Measurements from ENCODE around the gene A1BG.

The A1BG gene, protein sequence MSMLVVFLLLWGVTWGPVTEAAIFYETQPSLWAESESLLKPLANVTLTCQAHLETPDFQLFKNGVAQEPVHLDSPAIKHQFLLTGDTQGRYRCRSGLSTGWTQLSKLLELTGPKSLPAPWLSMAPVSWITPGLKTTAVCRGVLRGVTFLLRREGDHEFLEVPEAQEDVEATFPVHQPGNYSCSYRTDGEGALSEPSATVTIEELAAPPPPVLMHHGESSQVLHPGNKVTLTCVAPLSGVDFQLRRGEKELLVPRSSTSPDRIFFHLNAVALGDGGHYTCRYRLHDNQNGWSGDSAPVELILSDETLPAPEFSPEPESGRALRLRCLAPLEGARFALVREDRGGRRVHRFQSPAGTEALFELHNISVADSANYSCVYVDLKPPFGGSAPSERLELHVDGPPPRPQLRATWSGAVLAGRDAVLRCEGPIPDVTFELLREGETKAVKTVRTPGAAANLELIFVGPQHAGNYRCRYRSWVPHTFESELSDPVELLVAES

DNA sequence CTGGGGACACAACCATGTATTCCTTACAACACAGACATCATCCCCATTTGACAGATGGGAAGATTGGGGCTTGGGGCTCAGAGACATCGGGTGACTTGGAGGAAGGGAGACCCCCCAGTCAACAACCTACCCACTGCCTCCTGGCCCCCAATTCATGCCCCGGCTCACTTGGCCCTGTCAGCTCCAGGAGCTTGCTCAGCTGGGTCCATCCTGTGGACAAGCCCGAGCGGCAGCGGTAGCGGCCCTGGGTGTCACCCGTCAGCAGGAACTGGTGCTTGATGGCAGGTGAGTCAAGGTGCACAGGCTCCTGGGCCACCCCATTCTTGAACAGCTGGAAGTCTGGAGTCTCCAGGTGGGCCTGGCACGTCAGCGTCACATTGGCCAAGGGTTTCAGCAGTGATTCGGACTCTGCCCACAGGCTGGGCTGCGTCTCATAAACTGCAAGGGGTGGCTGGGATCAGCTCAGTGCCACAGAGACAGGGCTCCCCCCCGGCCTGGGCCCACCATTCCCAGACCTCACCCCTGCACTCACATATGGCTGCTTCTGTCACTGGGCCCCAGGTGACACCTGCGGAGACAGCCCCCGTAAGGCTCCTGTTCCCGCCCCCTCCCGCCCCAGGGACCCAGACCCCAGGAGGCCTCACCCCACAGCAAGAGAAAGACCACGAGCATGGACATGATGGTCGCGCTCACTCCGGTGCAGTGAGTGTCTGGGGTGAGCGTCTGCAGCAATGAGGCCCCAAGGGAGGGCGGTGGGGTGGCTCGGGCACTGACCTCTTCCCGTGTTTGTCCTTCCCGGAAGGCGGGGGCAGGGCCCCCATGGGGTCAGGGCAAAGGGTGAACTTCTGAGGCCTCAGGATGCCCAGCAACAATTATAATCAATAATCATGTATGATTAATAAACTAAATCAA lies at the start of gene A1BG:
TSS of gene A1BG (minus strand) at position 733 of the 912 bp plus-strand sequence. CDS start at position 678, 55 bp downstream.
- DNase-seq = no peak

DNA sequence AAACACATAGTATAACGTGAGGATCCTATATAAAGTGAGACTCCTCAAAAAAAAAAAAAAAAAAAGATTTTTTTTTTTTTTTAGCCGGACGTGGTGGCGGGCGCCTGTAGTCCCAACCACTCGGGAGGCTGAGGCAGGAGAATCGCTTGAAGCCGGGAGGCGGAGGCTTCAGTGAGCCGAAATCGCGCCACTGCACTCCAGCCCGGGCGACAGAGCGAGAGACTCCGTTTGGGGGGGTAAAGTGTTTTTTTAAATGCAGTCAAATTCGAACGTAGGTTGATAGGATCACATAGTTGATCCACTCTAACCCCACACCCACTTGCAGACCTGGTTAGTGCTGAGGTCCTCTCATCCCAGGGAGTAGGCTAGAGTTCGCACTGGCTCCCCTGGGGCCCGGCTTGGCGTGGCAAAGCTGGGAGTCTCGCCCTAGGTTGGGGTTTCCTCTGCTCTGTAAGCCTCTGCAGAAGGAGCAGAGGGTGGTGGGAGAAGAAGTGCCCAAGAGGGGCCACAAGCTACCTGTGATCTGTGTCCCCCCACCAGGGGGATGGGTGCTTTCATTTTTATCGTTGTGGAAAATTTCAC lies 48.6 kb upstream of the A1BG start:
- DNase-seq = no peak

DNA sequence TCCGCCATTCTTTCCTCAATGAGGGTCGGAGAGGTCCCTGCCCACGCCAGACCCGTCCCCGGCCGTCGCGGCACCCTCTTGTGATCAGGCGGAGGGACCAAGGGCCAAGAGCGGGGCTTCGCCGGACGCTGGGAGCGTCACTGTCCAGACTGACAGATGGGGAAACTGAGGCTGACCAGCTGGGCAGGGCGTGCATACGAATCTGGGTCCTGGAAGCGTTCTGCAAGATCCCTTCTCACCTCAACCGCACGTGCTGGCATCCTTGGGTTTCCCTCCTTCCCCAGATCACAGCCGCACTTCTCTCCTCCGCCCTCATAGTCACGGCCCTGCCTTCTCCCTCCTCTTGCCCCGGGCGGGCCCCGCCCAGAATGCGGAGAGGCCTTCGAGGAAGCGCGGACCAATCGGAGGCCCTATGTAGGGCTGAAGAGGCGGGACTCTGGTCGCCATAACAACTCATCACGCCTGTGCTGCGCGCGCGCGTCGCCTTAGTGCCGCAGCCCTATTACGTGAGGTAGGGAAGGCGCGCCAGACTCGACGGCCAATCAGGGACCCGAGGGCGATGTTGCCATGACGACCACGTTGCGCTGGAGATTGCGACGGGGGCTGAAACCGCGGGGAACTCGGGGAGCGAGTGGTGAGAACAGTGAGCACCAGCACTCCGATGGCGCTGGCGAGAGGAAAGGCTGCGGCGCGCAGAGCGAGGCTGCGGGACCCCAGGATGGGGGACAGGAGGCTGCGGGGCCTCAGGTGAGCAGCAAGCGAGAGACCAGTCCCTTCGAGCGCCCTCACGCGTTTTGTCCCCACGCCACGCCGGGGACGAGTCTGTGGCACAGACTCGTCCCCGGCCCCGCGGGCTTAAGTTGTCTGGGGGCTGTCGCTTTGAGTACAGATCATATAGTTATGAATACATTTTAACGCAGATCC lies 47.9 kb upstream of the A1BG start:
- peak; percentile 100 for DNase-seq

DNA sequence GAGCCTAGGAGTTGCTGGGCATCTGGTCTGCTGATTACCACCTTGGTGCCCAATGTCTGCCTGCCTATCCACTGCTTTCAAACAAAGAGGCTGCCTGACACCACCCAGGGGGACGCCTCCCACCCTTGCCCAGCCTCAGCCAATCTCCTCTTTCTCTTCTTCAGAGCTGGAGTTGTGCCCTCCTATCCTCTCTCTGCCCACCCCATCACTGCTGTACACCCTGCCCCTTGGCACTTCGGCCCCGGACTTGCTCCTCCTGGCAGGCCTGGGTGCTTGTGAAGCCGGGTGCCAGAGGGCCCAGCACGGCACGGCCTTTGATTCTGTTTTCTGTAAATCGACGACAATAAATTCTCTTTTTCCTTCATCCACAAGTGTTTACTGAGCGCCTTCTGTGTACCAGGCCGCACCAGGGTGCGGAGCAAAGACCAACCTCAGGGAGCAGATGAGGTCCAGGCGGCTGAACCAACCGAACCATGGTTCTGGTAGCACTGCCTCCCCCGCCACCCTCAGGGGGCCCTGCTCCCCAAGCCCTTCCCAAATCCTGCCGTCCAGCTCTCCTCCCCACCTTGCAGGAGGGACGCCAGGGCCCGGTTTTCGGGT lies 47.1 kb upstream of the A1BG start:
- peak; percentile 25 for DNase-seq

DNA sequence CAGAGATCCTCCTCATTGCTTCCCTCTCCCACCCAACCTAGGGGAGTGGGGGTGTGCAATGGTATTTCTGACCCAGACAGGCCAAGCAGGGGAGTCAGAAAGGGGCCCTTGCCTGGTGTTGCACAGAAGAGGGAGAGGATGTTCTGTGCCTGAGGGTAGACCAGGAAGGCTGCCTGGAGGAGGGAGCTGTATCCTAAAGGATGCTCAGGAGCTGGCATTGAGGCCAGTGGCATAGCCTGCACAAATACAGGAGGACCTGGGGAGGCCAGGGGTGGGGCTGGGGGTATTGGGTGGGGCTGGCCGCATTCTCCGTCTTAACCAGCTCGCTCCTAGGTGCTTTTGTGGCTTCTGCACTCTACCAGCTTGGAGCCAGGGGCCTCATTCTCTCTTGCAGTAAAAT lies 46.6 kb upstream of the A1BG start:
- no peak for DNase-seq

DNA sequence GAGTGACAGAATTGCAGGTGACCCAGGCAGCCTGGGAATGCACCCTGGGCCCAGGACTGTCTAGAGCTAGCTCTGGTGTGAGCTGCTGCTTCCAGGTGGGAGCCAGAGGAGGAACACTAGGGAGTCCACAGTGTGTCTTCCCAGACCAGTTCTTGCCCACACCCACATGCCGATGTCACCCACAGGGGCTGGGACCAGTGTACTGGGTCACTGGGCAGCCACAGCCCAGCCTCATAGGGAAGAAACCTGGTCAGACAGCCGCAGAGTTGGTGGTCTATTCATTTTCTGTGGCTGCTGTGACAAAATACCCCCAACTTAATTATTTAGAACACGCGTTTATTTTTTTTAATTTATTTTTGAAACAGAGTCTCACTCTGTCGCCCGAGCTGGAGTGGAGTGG lies 45.3 kb upstream of the A1BG start:
- DNase-seq = no peak

DNA sequence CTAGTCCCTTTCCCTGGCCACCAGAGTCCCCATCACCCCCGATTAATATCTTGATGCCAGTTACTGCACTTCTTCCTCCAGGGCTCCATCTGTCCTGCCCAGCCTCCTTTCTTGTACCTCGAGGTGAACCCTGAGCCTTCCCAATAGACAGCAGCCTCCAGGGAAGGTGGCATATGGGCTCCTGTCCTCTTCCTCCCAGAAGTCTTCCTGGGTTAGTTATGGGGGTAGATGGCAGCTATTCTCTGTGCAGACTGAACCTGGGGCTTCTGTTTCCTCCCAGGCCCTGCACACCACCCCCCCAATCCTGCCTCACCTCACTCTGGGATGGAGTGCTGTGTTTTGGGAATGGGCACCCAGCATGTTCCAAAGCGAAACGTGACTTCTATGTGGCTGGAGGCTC lies 44.8 kb upstream of the A1BG start:
- no peak for DNase-seq

DNA sequence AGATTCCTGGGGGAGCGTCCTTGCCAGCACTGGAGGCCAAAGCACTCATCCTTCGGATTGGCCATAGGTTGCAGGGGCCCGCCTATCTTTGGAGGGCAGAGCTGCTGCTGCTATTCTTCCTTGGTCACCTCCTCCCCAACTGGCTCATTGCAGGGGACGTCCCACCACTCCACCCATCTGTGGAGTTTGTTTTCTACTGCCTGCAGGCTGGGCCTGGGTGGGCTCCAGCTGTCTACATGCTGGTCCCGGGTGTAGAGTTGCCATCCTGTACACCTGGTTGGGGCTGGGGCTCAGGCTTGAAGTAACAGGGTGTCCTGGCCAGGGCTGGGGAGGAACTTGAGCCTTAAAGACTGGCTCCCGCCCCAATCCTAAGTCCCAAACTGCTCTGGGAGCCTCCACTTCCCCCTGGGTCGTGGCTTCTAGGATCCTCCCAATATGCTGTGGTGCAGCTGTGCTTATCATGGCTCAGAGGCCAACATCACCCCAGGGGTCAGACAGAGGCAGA lies 44.3 kb upstream of the A1BG start:
- no peak for DNase-seq

DNA sequence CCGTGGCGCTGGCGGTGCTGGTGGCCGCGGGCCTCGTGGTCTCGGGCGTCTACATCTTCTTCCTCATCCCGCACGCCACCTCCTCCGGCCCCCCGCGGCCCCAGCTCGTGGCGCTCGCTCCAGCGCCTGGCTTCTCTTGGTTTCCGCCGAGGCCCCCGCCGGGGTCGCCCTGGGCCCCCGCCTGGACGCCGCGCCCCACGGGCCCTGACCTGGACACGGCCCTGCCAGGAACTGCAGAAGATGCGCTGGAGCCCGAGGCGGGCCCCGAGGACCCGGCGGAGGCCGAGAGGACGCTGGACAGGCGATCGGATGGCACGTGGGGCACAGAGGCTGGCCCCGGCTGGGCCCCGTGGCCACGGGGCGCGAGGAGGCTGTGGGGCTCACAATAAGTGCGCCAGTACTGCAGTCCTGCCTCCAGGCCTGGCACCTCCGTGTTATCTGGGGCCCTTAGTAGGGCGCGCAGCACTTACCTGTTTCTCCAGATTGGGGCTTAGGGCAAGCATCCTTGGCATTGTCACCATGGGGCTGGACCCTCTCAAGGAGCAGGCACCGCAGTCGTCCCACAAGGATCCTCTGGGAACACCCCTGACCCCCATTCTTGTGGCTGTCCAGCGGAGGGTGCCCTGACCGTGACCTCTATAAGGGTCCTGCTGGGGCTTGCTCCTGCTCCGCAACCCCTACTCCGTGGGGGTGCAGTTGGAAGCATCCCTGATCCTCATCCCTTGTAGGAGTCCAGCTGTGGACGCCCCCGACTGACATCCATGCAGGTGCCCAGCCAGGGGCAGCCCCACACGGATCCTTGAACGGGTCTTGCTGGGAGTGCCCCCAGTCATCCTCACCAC lies 43.6 kb upstream of the A1BG start:
- DNase-seq = no peak

DNA sequence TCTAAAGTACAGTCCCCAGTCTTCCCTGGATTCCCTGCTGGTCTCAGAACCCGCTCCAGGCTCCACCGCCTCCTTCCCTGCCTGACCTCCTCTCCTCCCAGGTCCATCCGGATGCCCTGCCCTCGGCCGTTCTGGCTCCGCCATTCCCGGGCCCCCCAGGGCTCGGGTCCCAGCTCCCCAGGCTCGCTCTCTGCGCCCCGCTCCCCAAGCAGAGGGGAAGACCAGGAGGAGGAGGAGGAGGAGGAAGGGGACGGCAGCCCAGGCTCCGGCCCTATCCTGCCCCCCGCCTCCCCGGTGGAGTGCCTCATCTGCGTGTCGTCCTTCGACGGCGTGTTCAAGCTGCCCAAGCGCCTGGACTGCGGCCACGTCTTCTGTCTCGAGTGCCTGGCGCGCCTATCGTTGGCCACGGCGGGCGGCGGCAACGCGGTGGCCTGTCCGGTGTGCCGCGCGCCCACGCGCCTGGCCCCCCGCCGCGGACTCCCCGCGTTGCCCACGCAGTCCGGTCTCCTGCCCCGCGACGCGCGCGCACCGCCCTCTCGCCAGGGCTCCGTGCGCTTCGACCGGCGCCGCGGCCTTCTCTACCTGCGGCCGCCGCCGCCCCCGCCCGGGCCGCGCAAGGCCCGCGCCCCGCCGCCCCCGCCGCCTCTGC lies 42.8 kb upstream of the A1BG start:
- no peak for DNase-seq

DNA sequence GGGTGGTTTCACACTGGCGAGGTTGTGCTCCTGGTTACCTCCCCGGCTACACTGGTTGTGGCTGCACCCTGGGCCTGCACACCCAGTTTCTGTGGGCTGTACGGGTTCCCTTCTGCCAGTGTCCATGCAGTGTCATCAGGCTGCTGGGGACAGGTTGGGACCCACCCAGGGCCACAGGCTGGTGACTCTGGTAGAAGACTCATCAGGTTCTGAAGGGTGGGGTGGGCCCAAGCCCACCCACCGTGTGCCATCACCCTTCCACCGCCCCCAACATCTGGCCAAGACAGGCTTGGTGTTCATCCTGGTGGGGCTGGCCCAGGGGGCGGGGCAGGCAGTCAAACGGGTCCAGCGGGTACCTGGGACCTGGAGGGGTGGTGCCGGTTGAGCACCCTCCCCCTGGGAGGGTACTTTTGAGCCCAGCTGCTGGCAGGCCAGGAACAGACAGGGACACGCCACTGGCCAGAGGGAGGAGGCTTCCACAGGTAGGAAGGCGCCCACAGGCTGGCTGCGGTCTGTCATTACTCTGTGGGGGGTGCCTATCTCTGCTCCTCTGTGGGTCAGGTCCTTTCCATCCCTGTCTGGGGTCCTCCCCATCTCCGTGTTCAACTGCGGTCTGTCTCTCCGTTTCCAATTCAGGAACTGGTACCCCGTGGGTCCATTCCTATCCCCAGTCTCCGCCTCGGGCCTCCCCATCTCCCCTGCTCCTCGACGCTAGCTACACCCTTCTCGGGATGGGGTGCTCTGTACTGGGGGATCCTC lies 42.1 kb upstream of the A1BG start, which contains the start of gene RNF225:
TSS of gene RNF225 (plus strand) at position 437 of the 759 bp plus-strand sequence. CDS start 434 bp downstream, outside the sequence.
- DNase-seq = no peak

DNA sequence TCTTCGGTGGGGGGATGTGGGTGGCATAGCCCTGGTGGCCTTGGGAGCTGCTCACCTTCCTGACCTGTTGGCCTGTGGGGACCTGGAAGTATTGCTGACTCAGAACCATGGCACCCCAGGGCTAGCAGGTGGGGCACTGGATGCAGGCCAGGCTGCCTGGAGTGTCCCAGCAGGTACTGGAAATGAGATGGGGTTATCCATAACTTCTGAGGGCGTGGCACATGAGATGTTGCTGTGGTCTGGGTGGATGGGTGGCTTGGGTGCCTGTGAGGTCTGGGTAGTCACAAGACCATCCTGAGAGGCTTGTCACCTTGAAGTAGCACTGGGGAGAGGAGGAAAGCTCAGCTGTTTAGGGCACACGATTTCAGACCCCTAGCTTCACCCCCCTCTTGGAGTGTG lies 41.5 kb upstream of the A1BG start:
- DNase-seq = no peak

DNA sequence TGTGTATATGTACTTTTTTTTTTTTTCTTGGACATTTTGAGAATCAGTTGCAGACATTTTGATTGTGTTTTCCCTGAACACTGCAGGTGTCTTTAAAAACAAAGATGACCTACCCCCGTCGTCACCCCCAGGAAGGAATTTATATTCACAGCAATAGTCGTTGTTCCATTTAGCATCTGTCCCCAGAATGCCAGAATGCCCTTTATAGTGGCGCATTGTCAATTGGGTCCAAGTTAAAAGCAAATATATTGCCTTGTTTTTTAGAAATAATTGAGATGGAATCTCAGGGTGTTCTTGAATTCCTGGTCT lies 40.4 kb upstream of the A1BG start:
- DNase-seq = no peak

DNA sequence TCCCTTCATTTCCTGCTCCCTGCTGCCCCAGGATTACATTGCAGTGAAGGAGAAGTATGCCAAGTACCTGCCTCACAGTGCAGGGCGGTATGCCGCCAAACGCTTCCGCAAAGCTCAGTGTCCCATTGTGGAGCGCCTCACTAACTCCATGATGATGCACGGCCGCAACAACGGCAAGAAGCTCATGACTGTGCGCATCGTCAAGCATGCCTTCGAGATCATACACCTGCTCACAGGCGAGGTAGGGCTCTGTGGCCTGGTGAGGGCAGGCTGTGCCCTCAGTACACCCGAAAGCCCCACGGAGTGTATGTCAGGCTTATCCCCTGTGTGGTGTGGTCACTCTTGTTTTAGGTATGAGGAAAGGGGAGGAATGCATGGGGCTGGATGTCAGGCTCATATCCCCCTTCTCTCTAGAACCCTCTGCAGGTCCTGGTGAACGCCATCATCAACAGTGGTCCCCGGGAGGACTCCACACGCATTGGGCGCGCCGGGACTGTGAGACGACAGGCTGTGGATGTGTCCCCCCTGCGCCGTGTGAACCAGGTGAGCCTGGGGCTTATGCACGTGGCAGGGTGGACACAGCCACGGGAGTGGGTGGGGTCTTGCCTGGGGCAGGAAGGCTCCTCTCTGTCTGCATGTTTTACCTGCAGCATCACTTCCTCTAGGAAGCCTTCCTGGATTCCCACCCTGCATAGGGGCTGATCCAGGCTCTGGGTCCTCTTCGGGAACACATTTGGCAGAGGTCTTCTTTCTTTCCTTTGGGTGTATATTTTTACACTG lies 39.8 kb upstream of the A1BG start:
- no peak for DNase-seq

DNA sequence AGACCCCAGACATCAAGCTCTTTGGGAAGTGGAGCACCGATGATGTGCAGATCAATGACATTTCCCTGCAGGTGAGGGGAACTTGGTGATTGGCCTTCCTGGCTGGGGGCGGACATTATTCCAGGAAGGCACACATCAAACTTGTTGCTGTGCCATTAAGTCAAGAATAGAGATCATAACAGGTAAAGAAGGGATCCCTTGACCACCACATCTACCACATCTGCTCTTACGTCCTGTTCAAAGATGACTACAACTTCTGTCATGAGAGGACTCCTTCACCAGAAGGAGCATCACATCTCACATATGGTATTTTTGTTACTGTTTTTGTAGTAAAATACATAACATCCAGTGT lies 34.9 kb upstream of the A1BG start:
- DNase-seq = no peak

DNA sequence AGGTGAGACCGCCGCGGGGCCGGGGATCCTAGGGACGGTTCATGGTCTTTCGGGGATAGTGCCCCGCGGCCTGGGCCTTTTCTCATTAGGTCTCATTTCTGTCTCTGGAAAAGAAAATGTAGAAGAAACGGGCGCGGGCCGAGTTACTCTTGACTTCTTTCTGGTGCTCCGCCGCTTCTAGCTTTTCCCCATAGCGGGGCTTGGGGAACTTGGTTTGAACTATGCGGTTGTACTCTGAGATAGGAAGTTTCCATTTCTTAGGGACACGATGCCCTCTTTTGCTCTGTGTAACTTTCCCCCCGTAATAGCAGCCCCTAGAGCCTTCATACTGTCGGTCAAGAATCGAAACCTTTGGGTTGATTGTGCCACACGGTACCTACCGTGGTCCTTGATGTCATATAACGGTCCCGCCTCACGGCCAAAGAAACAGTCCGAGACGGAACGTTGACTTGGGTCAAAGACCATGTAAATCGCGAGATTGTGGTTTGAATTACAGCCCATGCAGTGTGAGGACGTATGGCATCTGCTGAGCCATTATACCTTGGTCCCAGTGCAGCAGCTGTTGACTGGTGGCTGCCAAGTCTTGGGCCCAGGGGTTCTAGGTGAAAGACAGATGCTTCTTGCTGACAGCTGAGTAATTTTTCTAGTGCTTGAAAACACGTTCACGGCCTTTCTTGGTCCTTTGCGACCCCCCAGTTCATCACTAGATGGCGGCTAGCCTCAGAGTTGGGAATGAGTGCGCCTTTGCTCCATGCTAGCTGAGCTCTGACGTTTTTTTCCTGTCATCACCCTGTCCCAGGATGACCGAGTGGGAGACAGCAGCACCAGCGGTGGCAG lies 34.3 kb upstream of the A1BG start:
- DNase-seq = no peak

DNA sequence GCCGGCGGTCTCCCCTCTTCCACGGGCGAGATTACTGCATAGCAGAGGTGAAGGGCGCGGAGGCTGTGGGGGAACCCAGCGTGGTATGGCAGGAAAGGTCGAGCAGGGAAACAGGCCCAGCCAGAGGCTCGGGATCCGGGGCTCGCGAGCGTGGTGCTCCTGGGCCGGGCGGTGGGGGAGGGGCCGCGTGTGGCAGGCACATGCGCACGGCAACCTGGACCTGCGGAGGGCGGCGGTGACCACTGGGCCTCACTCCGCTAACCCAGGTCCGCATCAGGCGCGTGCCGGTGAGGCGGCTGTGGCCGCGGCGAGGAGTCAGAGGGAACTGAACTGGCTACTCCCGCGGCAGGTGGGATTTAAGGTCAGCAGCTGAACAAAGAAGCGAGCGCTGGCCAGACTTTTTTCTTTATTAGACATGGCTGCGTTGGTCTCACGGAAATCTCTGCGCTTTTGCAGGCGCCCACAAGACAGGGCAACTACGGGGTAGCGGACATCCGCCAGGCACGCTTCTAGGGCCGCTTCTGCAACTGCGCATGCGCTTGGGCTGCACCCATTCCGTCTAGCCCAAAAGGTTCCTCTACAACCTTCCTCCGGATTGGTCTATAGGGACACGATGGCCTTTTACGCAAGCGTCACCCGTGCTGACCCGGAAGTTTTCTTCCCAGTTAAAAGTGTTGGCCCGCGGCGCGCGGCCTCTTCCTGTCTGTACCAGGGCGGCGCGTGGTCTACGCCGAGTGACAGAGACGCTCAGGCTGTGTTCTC lies 33.5 kb upstream of the A1BG start, which contains the start of gene RPS5:
TSS of gene RPS5 (plus strand) at position 694 of the 762 bp plus-strand sequence. CDS start 869 bp downstream, outside the sequence.
- DNase-seq = peak; percentile 98
